ENCODE results near the gene PSPN.

Gene PSPN

GRCh38 chr19:6372594-6373095 lies 3.1 kb downstream of the PSPN start, which contains the start of gene ALKBH7 (continued):
- TF ChIP-seq SCRT1 (tag by site-specific recombination; IDR thresholded peaks at IDR 0.05; ENCODE audit: borderline replicate concordance): no peak
- TF ChIP-seq ZNF335 (tag by site-specific recombination; conservative IDR thresholded peaks at IDR 0.05): peak; percentile 83
- peak; percentile 72; the same call in 1 of the 2 replicates for TF ChIP-seq ZBTB7A (tag by site-specific recombination; IDR thresholded peaks at IDR 0.05; ENCODE audit: low read depth)
- no peak for TF ChIP-seq ZNF792 (tag by site-specific recombination; IDR thresholded peaks at IDR 0.05)
- TF ChIP-seq OSR2 (tag by site-specific recombination; IDR thresholded peaks at IDR 0.05): no peak
- peak; percentile 32; the same call in 1 of the 2 replicates for TF ChIP-seq PRDM10 (tag by site-specific recombination; IDR thresholded peaks at IDR 0.05)
- no peak for TF ChIP-seq TCF7L2 (IDR thresholded peaks at IDR 0.05; ENCODE audit: borderline replicate concordance, low read depth, low read length)
- no peak for TF ChIP-seq ATF2 (tag by site-specific recombination; IDR thresholded peaks at IDR 0.05; ENCODE audit: low read depth)
- peak; percentile 61; the same call in 1 of the 2 replicates for TF ChIP-seq KLF1 (tag by site-specific recombination; IDR thresholded peaks at IDR 0.05)
- TF ChIP-seq YY1 (tag by site-specific recombination; IDR thresholded peaks at IDR 0.05): peak; percentile 75
- TF ChIP-seq ZXDB (tag by site-specific recombination; IDR thresholded peaks at IDR 0.05): peak; percentile 30; the same call in 1 of the 2 replicates
- TF ChIP-seq FEZF1 (tag by site-specific recombination; IDR thresholded peaks at IDR 0.05): peak; percentile 50
- 0 out of 2 replicates have a peak, but pooled peaks have one; percentile 13 for TF ChIP-seq ZBTB8A (tag by site-specific recombination; IDR thresholded peaks at IDR 0.05)
- peak; percentile 97 for TF ChIP-seq SP2 (tag by site-specific recombination; IDR thresholded peaks at IDR 0.05)
- peak; percentile 99 for TF ChIP-seq PATZ1 (tag by site-specific recombination; IDR thresholded peaks at IDR 0.05)
- peak; percentile 98 for TF ChIP-seq ZEB2 (tag by site-specific recombination; IDR thresholded peaks at IDR 0.05)
- TF ChIP-seq ZSCAN30 (tag by site-specific recombination; IDR thresholded peaks at IDR 0.05): peak; percentile 25; the same call in 1 of the 2 replicates
- TF ChIP-seq ZIC2 (tag by site-specific recombination; IDR thresholded peaks at IDR 0.05): peak; percentile 59; the same call in 1 of the 2 replicates
- peak; percentile 58; the same call in 1 of the 2 replicates for TF ChIP-seq ZNF2 (tag by site-specific recombination; IDR thresholded peaks at IDR 0.05)
- no peak for TF ChIP-seq ZFP3 (tag by site-specific recombination; IDR thresholded peaks at IDR 0.05; ENCODE audit: low read depth)
- TF ChIP-seq PRDM2 (tag by site-specific recombination; IDR thresholded peaks at IDR 0.05; ENCODE audit: borderline replicate concordance): no peak
- TF ChIP-seq ZNF621 (tag by site-specific recombination; IDR thresholded peaks at IDR 0.05): no peak
- TF ChIP-seq ZNF843 (tag by site-specific recombination; IDR thresholded peaks at IDR 0.05): 0 out of 2 replicates have a peak, but pooled peaks have one; percentile 16
- no peak for TF ChIP-seq ZBTB10 (tag by site-specific recombination; IDR thresholded peaks at IDR 0.05)
- TF ChIP-seq SP7 (tag by site-specific recombination; IDR thresholded peaks at IDR 0.05): peak; percentile 64

All from HEK293 (cell line).